GM23338 (cell line): Measurements from ENCODE around the gene NECTIN1. TPM values are rescaled to one million over a fixed set of nuclear protein-coding genes. Genes with fewer than 3 reads are reported as not detected.

ENCODE experiments used
- ATAC-seq: fragments of 200-7000 bp; cut with Tn5 transposase; 3 replicates; pipeline ENCODE4 v1.9.1; 2020
- DNase-seq: peaks from one replicate; pipeline ENCODE4 v3.0.0-alpha.2; 2015; ENCODE audit warnings: low spot score
- H2AFZ ChIP-seq: fragments of 200-600 bp; sonication (generic); 2 replicates; pipeline ENCODE4 v1.8.0; 2016; ENCODE audit warnings: antibody characterized with exemption, mild to moderate bottlenecking, moderate library complexity
- H3F3A ChIP-seq: fragments of 200-600 bp; sonication (generic); replicated peaks from 2 replicates; pipeline ENCODE4 v1.8.0; 2017; ENCODE audit warnings: antibody characterized with exemption, mixed run types, low read depth
- H3K27ac ChIP-seq: fragments of 200-600 bp; sonication (generic); 2 replicates; pipeline ENCODE4 v1.6.1; 2016; ENCODE audit warnings: low read depth
- H3K27me3 ChIP-seq: fragments of 200-600 bp; sonication (generic); 2 replicates; pipeline ENCODE4 v1.8.0; 2016; ENCODE audit warnings: mild to moderate bottlenecking, mixed run types, moderate library complexity; ENCODE audit not compliant: insufficient read depth
- H3K36me3 ChIP-seq: fragments of 200-600 bp; sonication (generic); 2 replicates; pipeline ENCODE4 v1.8.0; 2016; ENCODE audit warnings: mild to moderate bottlenecking; ENCODE audit not compliant: insufficient read depth
- H3K4me1 ChIP-seq: fragments of 200-600 bp; sonication (generic); 2 replicates; pipeline ENCODE4 v1.8.0; 2016; ENCODE audit warnings: mild to moderate bottlenecking, moderate library complexity; ENCODE audit not compliant: insufficient read depth
- H3K4me2 ChIP-seq: fragments of 200-600 bp; sonication (generic); 2 replicates; pipeline ENCODE4 v1.7.1; 2017; ENCODE audit warnings: mixed run types
- H3K4me3 ChIP-seq: fragments of 200-600 bp; sonication (generic); 2 replicates; pipeline ENCODE4 v1.6.1; 2016; ENCODE audit warnings: mixed run types
- H3K79me2 ChIP-seq: fragments of 200-600 bp; sonication (generic); replicated peaks from 2 replicates; pipeline ENCODE4 v1.8.0; 2017; ENCODE audit warnings: mild to moderate bottlenecking; ENCODE audit not compliant: insufficient read depth
- H3K9me2 ChIP-seq: fragments of 200-600 bp; sonication (generic); 2 replicates; pipeline ENCODE4 v1.8.0; 2017; ENCODE audit not compliant: insufficient read depth
- H4K20me1 ChIP-seq: fragments of 200-600 bp; sonication (generic); replicated peaks from 2 replicates; pipeline ENCODE4 v1.8.0; 2017; ENCODE audit warnings: mild to moderate bottlenecking; ENCODE audit not compliant: insufficient read depth
- H3K27ac Mint-ChIP-seq: 2 replicates; pipeline ENCODE4 v1.8.0; 2020; ENCODE audit warnings: inconsistent platforms, mild to moderate bottlenecking, moderate library complexity, mixed read lengths
- H3K27me3 Mint-ChIP-seq: 3 replicates; pipeline ENCODE4 v1.8.0; 2022; ENCODE audit warnings: low read depth, mild to moderate bottlenecking, moderate library complexity, mixed read lengths, inconsistent platforms; ENCODE audit not compliant: insufficient read depth, poor library complexity
- H3K36me3 Mint-ChIP-seq: 3 replicates; pipeline ENCODE4 v1.8.0; 2021; ENCODE audit warnings: low read depth, mild to moderate bottlenecking, inconsistent platforms, moderate library complexity, mixed read lengths
- H3K4me1 Mint-ChIP-seq: 3 replicates; pipeline ENCODE4 v1.8.0; 2020; ENCODE audit warnings: mild to moderate bottlenecking, inconsistent platforms, mixed read lengths
- H3K4me3 Mint-ChIP-seq: 3 replicates; pipeline ENCODE4 v1.8.0; 2021; ENCODE audit warnings: moderate library complexity, mild to moderate bottlenecking, inconsistent platforms, mixed read lengths
- H3K9me3 Mint-ChIP-seq: 3 replicates; pipeline ENCODE4 v1.8.0; 2020; ENCODE audit warnings: moderate library complexity, mild to moderate bottlenecking, inconsistent platforms, mixed read lengths
- CREB1 ChIP-seq: fragments of 250-450 bp; sonication (Bioruptor Pico); IDR thresholded peaks from 2 replicates; pipeline ENCODE4 v1.5.0; 2020; ENCODE audit warnings: low read depth, mild to moderate bottlenecking, moderate library complexity
- EZH2 ChIP-seq: fragments of 200-600 bp; sonication (generic); IDR thresholded peaks from one replicate; pipeline ENCODE4 v1.8.0; 2017; ENCODE audit warnings: antibody characterized with exemption, mild to moderate bottlenecking, low read depth; ENCODE audit not compliant: unreplicated experiment
- EZH2phosphoT487 ChIP-seq: fragments of 200-600 bp; sonication (generic); IDR thresholded peaks from one replicate; pipeline ENCODE4 v1.8.1; 2018; ENCODE audit warnings: antibody characterized with exemption; ENCODE audit not compliant: unreplicated experiment
- NANOG ChIP-seq: IDR thresholded peaks from 2 replicates; pipeline ENCODE4 v1.6.1; 2016; ENCODE audit warnings: antibody characterized with exemption, borderline replicate concordance
- POLR2AphosphoS5 ChIP-seq: IDR thresholded peaks from 2 replicates; pipeline ENCODE4 v1.6.1; 2016; ENCODE audit warnings: antibody characterized with exemption, low read depth
- STAT1 ChIP-seq: IDR thresholded peaks from one replicate; pipeline ENCODE4 v1.6.1; 2016; ENCODE audit warnings: antibody characterized with exemption; ENCODE audit not compliant: unreplicated experiment
- ZNF114 ChIP-seq: fragments of 250-450 bp; sonication (Bioruptor Pico); IDR thresholded peaks from 2 replicates; pipeline ENCODE4 v1.5.0; 2020; ENCODE audit warnings: mild to moderate bottlenecking, moderate library complexity
- ZNF331 ChIP-seq: fragments of 250-450 bp; sonication (Bioruptor Pico); IDR thresholded peaks from 2 replicates; pipeline ENCODE4 v1.5.0; 2020; ENCODE audit warnings: low read depth, mild to moderate bottlenecking, moderate library complexity
- polyA plus RNA-seq: library from polyadenylated mRNA; unstranded; fragments of >200 nt; fragmentation: Nextera tagmentation; extraction: Ambion mirVana; gene quantifications from 2 replicates; pipeline ENCODE4 v1.2.1, GENCODE V29; 2016
- total RNA-seq: library from RNA; depleted of rRNA; stranded (reverse); fragments of >200 nt; shearing (Covaris generic); gene quantifications from 2 replicates; pipeline ENCODE4 v1.2.3, GENCODE V29; 2014
- TF ChIP-seq, protein P1 (sequence below), 2 experiments: fragments of 200-600 bp in 1 of 2; sonication (generic) in 1 of 2; conservative IDR thresholded peaks; 2 replicates each; pipeline versions ENCODE4 v1.5.1 to v1.6.1; 2016 to 2017; ENCODE audit warnings: antibody characterized with exemption in 2 of 2, low read depth in 2 of 2, mild to moderate bottlenecking in 2 of 2, moderate library complexity in 1 of 2
- TF ChIP-seq, protein P2 (sequence below): fragments of 250-450 bp; sonication (Bioruptor Pico); IDR thresholded peaks from 2 replicates; pipeline ENCODE4 v1.5.0; 2020; ENCODE audit warnings: mild to moderate bottlenecking, moderate library complexity
- TF ChIP-seq, protein P3 (sequence below): IDR thresholded peaks from one replicate; pipeline ENCODE4 v1.6.1; 2018; ENCODE audit warnings: antibody characterized with exemption; ENCODE audit not compliant: unreplicated experiment

NECTIN1 gene
- total and polyA plus RNA-seq, 2 experiments from 2014 or later, result 18.7 to 56.3 TPM

DNA sequence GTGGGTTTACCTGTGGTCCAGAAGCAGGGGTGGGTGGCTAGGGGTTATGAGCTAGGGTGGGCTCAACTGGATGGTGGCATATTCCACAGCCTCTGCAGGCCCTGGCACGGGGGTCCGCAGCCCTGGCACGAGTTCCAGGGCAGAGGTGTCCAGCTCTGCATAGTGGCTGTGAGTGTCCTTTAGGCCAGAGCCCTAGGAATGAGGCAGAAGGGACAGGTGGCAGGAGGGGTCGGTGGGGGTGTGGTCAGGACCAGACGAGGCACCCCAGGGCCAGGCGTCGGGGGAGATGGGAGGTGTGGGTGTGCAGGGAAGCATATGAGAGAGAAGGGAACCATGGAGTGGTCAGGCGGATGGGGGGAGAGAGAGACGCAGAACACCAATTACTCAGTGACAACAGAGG, 99.9 kb downstream of the NECTIN1 start:
- no peak overlapping the region for H2AFZ ChIP-seq
- H3K4me1 Mint-ChIP-seq, result peaks cover 17% of the 10 kb centered on the region
- ATAC-seq, result no peak
- H3K27me3 ChIP-seq, result no peaks in the 10 kb centered on the region
- no peaks in the 10 kb centered on the region for H4K20me1 ChIP-seq
- no peak overlapping the region for H3K4me2 ChIP-seq
- H3K9me2 ChIP-seq, result no peaks in the 10 kb centered on the region
- no peak for DNase-seq
- H3K4me3 Mint-ChIP-seq, result no peak overlapping the region
- no peak overlapping the region for H3K27ac ChIP-seq
- H3K4me1 ChIP-seq, result no peaks in the 10 kb centered on the region
- no peak overlapping the region for H3K27ac Mint-ChIP-seq
- no peak overlapping the region for H3K4me3 ChIP-seq
- H3K36me3 ChIP-seq, result no peaks in the 10 kb centered on the region
- H3K79me2 ChIP-seq, result no peaks in the 10 kb centered on the region
- no peaks in the 10 kb centered on the region for H3K36me3 Mint-ChIP-seq
- TF ChIP-seq, protein P1, sequence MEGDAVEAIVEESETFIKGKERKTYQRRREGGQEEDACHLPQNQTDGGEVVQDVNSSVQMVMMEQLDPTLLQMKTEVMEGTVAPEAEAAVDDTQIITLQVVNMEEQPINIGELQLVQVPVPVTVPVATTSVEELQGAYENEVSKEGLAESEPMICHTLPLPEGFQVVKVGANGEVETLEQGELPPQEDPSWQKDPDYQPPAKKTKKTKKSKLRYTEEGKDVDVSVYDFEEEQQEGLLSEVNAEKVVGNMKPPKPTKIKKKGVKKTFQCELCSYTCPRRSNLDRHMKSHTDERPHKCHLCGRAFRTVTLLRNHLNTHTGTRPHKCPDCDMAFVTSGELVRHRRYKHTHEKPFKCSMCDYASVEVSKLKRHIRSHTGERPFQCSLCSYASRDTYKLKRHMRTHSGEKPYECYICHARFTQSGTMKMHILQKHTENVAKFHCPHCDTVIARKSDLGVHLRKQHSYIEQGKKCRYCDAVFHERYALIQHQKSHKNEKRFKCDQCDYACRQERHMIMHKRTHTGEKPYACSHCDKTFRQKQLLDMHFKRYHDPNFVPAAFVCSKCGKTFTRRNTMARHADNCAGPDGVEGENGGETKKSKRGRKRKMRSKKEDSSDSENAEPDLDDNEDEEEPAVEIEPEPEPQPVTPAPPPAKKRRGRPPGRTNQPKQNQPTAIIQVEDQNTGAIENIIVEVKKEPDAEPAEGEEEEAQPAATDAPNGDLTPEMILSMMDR (conservative IDR thresholded peaks at IDR 0.05; ENCODE audit: low read depth in 2 of 2), result no peak
- TF ChIP-seq EZH2phosphoT487, result no peak
- TF ChIP-seq, protein P2, sequence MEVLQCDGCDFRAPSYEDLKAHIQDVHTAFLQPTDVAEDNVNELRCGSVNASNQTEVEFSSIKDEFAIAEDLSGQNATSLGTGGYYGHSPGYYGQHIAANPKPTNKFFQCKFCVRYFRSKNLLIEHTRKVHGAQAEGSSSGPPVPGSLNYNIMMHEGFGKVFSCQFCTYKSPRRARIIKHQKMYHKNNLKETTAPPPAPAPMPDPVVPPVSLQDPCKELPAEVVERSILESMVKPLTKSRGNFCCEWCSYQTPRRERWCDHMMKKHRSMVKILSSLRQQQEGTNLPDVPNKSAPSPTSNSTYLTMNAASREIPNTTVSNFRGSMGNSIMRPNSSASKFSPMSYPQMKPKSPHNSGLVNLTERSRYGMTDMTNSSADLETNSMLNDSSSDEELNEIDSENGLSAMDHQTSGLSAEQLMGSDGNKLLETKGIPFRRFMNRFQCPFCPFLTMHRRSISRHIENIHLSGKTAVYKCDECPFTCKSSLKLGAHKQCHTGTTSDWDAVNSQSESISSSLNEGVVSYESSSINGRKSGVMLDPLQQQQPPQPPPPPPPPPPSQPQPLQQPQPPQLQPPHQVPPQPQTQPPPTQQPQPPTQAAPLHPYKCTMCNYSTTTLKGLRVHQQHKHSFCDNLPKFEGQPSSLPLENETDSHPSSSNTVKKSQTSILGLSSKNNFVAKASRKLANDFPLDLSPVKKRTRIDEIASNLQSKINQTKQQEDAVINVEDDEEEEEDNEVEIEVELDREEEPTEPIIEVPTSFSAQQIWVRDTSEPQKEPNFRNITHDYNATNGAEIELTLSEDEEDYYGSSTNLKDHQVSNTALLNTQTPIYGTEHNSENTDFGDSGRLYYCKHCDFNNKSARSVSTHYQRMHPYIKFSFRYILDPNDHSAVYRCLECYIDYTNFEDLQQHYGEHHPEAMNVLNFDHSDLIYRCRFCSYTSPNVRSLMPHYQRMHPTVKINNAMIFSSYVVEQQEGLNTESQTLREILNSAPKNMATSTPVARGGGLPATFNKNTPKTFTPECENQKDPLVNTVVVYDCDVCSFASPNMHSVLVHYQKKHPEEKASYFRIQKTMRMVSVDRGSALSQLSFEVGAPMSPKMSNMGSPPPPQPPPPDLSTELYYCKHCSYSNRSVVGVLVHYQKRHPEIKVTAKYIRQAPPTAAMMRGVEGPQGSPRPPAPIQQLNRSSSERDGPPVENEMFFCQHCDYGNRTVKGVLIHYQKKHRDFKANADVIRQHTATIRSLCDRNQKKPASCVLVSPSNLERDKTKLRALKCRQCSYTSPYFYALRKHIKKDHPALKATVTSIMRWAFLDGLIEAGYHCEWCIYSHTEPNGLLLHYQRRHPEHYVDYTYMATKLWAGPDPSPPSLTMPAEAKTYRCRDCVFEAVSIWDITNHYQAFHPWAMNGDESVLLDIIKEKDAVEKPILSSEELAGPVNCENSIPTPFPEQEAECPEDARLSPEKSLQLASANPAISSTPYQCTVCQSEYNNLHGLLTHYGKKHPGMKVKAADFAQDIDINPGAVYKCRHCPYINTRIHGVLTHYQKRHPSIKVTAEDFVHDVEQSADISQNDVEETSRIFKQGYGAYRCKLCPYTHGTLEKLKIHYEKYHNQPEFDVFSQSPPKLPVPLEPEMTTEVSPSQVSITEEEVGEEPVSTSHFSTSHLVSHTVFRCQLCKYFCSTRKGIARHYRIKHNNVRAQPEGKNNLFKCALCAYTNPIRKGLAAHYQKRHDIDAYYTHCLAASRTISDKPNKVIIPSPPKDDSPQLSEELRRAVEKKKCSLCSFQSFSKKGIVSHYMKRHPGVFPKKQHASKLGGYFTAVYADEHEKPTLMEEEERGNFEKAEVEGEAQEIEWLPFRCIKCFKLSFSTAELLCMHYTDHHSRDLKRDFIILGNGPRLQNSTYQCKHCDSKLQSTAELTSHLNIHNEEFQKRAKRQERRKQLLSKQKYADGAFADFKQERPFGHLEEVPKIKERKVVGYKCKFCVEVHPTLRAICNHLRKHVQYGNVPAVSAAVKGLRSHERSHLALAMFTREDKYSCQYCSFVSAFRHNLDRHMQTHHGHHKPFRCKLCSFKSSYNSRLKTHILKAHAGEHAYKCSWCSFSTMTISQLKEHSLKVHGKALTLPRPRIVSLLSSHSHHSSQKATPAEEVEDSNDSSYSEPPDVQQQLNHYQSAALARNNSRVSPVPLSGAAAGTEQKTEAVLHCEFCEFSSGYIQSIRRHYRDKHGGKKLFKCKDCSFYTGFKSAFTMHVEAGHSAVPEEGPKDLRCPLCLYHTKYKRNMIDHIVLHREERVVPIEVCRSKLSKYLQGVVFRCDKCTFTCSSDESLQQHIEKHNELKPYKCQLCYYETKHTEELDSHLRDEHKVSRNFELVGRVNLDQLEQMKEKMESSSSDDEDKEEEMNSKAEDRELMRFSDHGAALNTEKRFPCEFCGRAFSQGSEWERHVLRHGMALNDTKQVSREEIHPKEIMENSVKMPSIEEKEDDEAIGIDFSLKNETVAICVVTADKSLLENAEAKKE, result no peak
- TF ChIP-seq NANOG, result no peak
- TF ChIP-seq, protein P3, sequence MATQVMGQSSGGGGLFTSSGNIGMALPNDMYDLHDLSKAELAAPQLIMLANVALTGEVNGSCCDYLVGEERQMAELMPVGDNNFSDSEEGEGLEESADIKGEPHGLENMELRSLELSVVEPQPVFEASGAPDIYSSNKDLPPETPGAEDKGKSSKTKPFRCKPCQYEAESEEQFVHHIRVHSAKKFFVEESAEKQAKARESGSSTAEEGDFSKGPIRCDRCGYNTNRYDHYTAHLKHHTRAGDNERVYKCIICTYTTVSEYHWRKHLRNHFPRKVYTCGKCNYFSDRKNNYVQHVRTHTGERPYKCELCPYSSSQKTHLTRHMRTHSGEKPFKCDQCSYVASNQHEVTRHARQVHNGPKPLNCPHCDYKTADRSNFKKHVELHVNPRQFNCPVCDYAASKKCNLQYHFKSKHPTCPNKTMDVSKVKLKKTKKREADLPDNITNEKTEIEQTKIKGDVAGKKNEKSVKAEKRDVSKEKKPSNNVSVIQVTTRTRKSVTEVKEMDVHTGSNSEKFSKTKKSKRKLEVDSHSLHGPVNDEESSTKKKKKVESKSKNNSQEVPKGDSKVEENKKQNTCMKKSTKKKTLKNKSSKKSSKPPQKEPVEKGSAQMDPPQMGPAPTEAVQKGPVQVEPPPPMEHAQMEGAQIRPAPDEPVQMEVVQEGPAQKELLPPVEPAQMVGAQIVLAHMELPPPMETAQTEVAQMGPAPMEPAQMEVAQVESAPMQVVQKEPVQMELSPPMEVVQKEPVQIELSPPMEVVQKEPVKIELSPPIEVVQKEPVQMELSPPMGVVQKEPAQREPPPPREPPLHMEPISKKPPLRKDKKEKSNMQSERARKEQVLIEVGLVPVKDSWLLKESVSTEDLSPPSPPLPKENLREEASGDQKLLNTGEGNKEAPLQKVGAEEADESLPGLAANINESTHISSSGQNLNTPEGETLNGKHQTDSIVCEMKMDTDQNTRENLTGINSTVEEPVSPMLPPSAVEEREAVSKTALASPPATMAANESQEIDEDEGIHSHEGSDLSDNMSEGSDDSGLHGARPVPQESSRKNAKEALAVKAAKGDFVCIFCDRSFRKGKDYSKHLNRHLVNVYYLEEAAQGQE, result no peak
- no peak for TF ChIP-seq CREB1 (CRISPR knock-in tag)
- TF ChIP-seq EZH2, result no peak
- TF ChIP-seq POLR2AphosphoS5, result no peak
- no peak for TF ChIP-seq ZNF114 (CRISPR knock-in tag)
- no peak for TF ChIP-seq ZNF331 (CRISPR knock-in tag)
- TF ChIP-seq STAT1, result no peak
- no peaks in the 10 kb centered on the region for H3F3A ChIP-seq
- H3K9me3 Mint-ChIP-seq, result no peaks in the 10 kb centered on the region
- peaks cover 25% of the 10 kb centered on the region for H3K27me3 Mint-ChIP-seq
